ENCODE measurements around the gene C4orf50. TPM values are rescaled to one million over a fixed set of nuclear protein-coding genes. Genes with fewer than 3 reads are reported as not detected.

The C4orf50 gene
- total RNA-seq (2014; rRNA removed; shearing (Covaris generic); ENCODE audit: low replicate concordance): not detected in 2 replicates

DNA sequence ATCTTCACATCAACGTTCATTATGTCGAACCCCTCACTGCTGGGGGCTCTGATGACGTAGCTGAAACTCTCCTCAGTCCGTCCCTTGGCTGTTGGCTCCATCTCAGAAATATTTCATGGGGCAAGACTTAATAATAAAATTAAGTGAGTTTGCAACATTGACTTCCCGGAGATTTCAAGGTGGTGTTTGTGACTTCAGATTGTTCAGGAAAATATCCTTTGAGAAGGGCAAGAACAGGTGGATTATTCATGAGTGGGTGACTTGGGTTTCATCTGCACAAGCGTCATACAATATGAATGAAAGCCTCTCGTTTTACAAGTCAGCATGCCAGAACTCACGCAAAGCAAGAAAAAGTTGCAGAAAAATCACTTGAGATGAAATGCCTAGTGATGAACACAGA lies at the start of gene C4orf50:
Gene C4orf50 (minus strand): TSS at position 101 of the 400 bp plus-strand sequence.
- no peak for DNase-seq
- Histone ChIP-seq H3K4me3 (no peak within 1 kb of the TSS), H3K36me3 (no peaks in the 10 kb centered on the region), H3K9me3 (no peaks in the 10 kb centered on the region), H3K27me3 (no peaks in the 10 kb centered on the region)

DNA sequence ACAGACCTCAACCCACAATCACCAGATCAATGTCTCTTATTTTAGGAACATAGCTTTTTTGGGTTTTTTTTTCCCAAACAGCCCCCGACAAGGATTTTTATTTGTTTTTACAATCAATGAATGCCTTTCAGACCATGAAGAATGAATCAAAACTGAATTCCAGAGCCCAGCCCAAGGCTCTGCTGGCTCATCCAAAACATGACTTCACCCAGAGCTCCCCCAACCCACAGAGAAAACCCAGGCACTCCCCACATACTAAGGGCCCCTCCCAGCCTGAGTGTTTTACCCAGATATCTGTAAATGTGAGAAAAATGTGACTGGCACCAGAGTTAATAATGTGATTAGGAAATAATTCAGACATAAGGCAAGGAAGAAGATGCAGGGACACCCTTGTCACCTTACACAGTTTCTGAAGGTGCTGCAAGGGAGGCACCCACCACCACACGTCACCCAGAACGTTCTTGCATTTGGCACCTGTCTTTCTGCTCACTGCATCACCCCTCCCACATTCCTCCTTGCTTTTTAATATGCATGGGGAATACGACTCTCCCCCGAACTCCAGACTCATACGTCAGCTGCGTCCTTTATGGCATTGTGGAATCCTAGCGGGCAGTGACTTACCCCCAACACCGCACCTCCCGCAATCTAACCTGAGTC lies 47.8 kb upstream of the C4orf50 start:
- Histone ChIP-seq H3K36me3 (no peaks in the 10 kb centered on the region), H3K27me3 (no peaks in the 10 kb centered on the region), H3K4me3 (no peak overlapping the region), H3K9me3 (no peaks in the 10 kb centered on the region)
- DNase-seq: no peak

DNA sequence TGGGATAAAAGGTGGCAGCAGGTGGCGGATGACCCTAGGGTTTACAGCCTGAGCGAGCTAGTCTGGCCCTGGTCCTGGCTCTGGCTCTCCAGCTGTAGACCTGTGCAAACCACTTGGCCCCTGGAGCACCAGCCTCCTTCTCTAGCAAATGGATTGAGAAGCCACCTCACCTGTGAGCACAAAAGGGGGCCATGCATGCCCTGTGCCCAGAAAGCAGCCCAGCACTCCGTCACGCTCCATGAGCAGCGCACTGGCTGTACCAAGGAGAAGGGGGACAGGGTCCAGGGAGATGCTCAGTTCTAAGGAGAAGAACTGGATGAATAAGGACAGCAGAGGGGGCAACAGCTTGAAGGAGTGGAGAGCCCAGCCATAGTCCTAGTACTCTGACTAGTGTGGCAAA lies 46.9 kb upstream of the C4orf50 start:
- no peaks in the 10 kb centered on the region for H3K9me3 ChIP-seq
- DNase-seq: no peak
- H3K27me3 ChIP-seq: no peaks in the 10 kb centered on the region
- H3K36me3 ChIP-seq: no peaks in the 10 kb centered on the region
- no peak overlapping the region for H3K4me3 ChIP-seq

DNA sequence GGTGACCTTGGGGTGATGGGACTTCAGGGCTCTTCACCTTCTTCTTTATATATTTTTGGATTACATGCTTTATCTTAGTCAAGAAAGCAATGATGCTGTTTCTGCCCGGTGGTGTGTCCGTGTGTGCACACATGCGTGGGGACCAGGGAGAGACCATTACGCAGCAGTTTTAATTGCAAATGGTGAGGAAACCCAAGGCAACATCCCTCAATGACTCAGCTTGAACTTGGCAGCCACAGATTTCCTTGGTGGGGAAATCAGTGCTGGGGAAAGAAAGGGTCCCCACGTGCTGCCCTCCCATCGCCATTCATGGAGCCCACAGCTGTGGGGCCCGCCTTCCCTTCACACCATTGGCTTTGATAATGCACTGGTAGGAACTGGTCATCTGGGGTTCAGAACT lies 46.2 kb upstream of the C4orf50 start:
- no peaks in the 10 kb centered on the region for H3K9me3 ChIP-seq
- no peaks in the 10 kb centered on the region for H3K27me3 ChIP-seq
- no peak overlapping the region for H3K4me3 ChIP-seq
- H3K36me3 ChIP-seq: no peaks in the 10 kb centered on the region
- DNase-seq: no peak

DNA sequence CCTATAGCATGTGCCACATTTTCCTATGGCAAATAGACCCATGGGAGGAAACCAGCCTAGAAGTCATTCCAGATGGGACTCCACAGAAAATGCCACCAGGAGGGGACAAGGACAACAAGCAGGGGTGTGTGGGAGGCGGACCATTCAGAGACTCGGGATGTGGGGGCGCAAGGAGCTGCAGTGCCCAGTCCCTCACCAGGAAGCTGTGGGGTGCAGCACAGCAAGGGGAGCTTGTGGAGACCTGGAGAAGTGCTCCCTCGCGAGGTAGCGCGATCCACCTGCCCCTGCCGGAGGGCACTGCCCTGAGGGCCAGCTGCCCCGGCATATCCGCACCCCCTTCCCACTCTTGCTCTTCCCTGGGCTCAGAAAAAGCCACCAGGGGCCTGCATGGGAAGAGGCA lies 45.5 kb upstream of the C4orf50 start:
- Histone ChIP-seq H3K36me3 (no peaks in the 10 kb centered on the region), H3K9me3 (no peaks in the 10 kb centered on the region), H3K4me3 (no peak overlapping the region), H3K27me3 (no peaks in the 10 kb centered on the region)
- DNase-seq: no peak

DNA sequence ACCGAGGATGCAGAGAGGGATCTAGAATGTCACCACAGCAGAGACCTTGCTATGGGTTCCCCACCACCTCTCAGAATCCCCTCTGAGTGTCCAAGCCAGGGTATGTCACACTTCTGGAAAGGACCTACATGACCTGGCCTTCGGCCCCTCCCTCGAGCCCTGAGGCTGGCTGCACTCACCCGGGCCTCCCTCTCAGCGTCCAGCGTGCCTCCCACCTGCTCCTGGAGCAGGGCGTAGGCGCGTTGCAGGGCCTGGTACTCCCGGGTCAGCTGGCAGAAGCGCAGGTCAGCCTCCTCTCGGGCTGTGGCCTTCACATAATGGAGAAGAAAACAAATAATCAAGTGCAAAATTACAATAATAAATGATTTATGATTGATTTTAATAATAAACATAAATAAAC lies 43.9 kb upstream of the C4orf50 start:
- Histone ChIP-seq H3K36me3 (no peaks in the 10 kb centered on the region), H3K4me3 (no peak overlapping the region), H3K9me3 (no peaks in the 10 kb centered on the region), H3K27me3 (no peaks in the 10 kb centered on the region)
- no peak for DNase-seq

DNA sequence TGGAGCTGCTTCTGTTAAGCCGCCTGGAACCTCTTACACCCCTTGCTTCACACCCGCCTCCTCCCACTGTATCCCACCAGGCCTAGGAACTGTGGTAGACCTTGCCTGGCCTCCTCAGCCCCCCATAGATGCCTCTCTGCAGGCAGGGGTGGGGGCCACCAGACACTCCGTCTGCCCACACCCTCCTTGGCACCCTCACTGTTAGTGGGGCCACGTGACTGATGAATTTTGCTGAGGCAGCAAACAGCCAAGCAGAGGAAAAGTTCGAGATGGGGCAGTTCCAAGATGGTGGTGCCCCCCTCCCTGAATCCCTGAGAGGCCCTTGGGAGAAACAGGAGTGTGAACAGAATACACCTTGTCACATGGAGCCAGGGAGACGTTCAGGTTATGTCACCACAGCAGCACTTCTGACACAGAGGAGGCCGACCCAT lies 41.2 kb upstream of the C4orf50 start:
- Histone ChIP-seq H3K27me3 (no peaks in the 10 kb centered on the region), H3K36me3 (no peaks in the 10 kb centered on the region), H3K9me3 (no peaks in the 10 kb centered on the region), H3K4me3 (no peak overlapping the region)
- DNase-seq: no peak

DNA sequence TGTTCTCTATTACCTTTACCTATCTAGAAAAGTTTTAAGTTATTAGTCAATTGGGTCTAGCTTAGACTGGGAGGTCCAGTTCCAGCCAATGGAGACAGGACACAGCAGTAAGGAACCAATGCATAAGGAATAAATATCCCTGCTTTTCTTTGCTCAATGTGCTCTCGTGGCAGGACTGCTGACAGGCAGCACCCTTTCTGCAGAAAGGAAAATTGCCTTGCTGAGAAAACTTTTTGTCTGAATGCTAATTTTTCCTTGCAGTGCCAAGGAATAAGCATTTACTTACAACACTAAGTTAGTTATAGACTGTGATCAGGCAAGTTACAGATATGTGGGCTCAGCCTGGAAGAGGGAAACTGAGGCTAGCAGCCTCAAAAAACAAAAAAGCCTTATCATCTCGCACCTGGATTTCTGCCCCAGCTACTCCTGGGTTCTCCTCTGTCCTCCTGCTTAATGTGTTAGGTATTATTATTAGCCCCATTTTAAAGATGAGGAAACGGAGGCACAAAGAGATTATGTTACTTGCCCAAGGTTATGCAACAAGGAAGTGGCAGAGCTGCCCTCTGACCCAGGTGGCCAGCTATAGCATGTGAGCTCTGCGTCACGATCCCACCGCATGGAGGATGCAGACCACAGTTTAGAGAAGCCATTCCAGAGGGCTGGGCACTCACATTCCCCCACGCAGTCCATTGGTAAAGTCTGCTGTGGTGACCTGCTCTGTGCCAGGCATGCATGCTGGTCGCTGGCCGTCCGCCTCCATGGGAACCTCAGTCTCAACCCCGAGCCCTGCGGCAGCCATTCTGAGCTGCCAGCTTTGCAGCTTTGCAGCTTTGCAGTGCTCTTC lies 40.5 kb upstream of the C4orf50 start:
- H3K4me3 ChIP-seq: no peak overlapping the region
- H3K9me3 ChIP-seq: no peaks in the 10 kb centered on the region
- no peak for DNase-seq
- H3K36me3 ChIP-seq: no peaks in the 10 kb centered on the region
- H3K27me3 ChIP-seq: no peaks in the 10 kb centered on the region

DNA sequence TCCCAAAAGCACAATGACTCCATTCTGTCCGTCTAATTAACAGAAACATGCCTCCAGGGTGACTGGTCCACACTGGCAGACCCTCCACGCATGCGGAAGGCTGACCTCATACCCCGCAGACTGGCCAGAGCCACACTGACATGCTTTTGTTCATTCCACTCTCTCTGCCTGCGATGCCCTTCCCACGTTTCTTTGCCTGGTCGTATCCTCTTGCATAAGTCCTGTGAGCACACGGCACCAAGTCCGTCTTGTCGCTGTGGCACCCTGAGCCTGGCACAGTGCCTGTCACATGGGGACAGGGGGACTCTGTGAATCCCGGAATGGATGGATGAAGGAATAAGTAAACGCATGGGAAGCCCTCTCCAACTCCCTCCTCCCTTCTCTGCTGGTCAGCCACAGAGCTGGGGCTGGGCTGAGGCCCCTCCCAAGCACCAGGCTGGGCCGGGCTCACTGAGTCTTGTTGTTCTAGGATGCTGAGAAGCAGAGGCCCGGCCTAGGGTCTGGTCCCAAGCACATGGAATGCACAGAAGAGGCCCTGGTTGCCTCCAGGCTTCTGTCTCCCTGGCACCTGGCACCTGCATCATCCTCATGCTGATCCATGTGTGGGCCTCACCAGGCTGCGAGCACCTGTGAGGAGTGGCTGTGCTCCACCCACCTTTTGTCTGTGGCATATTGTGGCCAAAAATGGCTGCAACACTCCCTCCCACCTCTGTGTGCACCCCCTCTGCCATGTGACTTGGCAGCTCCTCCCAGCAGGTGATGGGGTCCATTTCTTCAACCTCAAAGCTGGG lies 38.9 kb upstream of the C4orf50 start:
- Histone ChIP-seq H3K36me3 (no peaks in the 10 kb centered on the region), H3K4me3 (no peak overlapping the region), H3K9me3 (no peaks in the 10 kb centered on the region), H3K27me3 (no peaks in the 10 kb centered on the region)
- no peak for DNase-seq

DNA sequence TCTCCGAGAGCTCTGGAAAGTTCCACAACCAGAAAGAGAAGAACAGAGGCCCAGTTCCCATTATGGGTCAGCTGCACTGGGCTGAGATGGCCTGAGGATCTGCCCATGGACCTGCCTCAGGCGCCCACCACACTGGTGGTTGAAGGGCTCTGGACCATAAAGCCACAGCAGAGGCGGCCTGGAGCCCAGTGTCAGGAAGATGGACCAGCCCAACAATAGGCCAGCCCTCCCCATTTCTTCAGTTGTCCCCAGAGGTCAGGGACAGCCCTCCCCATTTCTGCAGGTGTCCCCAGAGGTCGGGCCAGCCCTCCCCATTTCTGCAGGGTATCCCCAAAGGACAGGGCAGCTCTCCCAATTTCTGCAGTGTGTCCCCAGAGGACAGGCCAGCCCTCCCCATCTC lies 37.2 kb upstream of the C4orf50 start:
- no peak overlapping the region for H3K4me3 ChIP-seq
- no peaks in the 10 kb centered on the region for H3K36me3 ChIP-seq
- no peaks in the 10 kb centered on the region for H3K27me3 ChIP-seq
- no peak for DNase-seq
- H3K9me3 ChIP-seq: no peaks in the 10 kb centered on the region

DNA sequence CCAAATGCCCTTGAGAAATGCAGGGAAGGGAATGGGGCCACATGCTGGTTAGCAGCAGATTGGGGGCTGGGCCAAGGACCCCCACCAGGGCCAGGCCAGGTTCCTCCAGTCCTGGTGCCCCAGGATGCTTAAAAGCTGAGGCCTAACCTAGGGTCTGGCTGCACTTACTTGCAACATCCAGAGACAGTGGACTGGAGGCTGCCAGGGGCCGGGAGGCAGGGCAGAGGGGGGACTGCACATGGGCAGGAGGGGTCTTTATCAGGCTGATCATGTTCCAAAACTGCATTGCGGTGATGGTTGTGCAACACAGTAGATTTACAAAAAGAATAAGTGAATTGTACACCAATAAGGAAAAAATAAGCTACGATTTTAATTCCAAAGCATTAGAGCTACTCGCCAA lies 36.8 kb upstream of the C4orf50 start:
- no peak overlapping the region for H3K4me3 ChIP-seq
- no peaks in the 10 kb centered on the region for H3K9me3 ChIP-seq
- H3K36me3 ChIP-seq: no peaks in the 10 kb centered on the region
- no peaks in the 10 kb centered on the region for H3K27me3 ChIP-seq
- DNase-seq: no peak

DNA sequence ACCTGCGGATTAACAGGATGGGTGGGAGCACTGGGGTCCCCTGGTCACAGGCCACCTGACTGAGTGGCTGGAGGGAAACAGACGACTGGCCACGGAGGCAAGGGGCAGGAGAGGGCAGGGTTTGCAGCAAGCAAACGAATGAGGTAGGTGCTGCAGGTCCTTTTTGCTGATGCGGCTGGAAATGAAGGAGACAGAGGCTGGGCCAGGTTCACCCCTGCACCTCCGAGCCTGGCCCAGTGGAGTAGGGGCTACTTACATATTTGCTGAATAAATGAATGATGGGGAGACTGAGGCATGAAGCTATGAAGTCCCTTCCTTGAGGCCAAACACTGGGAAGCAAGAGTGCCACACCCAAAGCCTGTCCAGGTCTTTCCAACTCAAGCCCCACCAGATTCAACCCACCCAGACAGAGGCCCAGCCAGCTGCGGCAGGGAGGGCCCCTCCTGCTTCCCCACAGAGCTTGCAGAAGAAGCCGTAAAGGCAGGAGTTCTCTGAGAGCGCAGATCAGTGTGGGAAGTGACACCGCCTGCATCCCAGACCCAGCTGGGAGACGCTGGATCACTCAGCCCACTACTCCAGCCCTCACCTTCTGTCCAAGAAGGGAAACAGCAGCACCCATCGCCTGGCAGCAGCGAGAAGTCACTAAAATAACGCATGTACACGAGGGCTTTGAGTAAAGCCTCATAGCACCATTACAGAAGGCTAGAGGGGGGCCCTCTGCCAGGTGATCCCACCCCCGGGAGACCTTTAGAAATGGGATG lies 36.1 kb upstream of the C4orf50 start:
- Histone ChIP-seq H3K4me3 (no peak overlapping the region), H3K9me3 (no peaks in the 10 kb centered on the region), H3K27me3 (no peaks in the 10 kb centered on the region), H3K36me3 (no peaks in the 10 kb centered on the region)
- no peak for DNase-seq

DNA sequence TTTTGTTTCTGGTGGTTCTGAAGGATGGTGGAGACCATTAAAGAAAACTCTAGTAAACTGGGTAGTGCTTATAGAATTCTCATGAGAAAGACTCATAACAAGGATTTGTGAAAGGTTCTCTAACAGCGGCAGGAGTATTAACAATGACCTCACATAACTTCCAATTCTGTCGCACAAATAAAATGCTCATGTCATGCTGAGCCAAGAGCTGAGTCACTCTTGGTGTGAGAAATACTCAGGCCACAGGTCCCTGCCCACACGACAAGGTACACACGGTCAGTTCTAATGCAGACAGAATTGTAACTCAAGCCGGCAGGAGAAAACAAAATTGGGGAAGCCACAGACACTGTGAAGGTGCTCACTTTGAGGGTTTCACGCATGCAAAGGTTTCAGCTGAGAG lies 34.4 kb upstream of the C4orf50 start:
- no peaks in the 10 kb centered on the region for H3K27me3 ChIP-seq
- no peak for DNase-seq
- H3K9me3 ChIP-seq: no peaks in the 10 kb centered on the region
- no peaks in the 10 kb centered on the region for H3K36me3 ChIP-seq
- no peak overlapping the region for H3K4me3 ChIP-seq

DNA sequence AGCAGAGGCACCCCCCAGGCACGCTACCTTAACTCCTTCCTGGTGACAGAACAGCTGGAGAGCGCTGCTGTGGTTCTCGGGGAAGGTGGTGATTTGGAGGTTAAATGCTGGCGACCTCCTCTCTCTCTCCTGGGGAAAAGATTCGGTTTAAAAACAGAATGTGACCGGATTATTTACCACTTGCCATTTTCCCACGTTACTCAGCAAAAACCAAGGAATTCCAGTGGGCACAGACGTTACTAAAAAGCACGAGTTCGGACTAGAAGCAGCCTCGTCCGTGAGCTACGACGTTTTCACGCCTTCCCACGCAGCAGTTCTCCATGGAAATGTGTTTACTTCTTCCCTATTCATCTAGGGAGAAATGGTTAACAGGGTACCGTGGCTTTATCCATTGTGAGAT lies 32.3 kb upstream of the C4orf50 start:
- H3K27me3 ChIP-seq: no peaks in the 10 kb centered on the region
- DNase-seq: no peak
- no peak overlapping the region for H3K4me3 ChIP-seq
- H3K36me3 ChIP-seq: no peaks in the 10 kb centered on the region
- H3K9me3 ChIP-seq: no peaks in the 10 kb centered on the region

DNA sequence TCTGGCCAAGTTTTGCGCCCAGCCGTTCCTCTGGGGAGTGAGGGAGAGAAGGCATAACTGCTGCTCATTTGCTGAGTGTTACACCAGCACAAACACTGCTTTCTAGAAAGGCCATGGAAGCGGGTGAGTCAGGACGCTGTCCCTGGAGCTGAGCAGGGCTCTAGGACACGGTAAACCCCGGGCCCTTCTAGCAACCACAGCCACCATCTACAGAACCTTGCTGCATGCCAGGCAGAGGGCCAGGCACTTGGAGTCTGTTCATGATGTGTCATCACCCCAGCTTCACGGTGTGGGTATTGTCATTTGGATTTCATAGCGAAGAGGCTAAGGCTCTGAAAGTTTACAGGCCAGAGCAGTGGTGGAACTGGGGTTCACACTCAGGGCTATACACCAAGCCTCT lies 31.8 kb upstream of the C4orf50 start:
- no peaks in the 10 kb centered on the region for H3K36me3 ChIP-seq
- H3K9me3 ChIP-seq: no peaks in the 10 kb centered on the region
- H3K4me3 ChIP-seq: no peak overlapping the region
- peak; percentile 46 for DNase-seq
- H3K27me3 ChIP-seq: no peaks in the 10 kb centered on the region

DNA sequence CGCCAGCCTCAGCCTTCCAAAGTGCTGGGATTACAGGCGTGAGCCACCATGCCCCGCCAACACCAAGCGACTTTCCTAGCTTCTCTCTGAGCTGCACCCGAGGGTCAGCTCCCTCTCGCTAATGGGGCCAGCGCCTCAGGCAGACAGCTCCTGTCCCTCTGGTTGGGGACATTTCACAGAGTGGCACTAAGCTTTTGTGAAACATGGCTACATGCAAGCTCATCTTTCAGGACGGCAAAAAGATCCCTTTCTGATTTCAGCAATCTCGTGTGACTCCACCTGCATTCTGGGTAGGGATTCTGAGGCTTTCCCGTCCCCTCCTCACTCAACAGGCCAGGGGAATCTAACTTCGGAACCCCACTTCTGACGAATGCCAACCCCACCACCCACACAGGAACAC lies 31.0 kb upstream of the C4orf50 start:
- Histone ChIP-seq H3K4me3 (no peak overlapping the region), H3K9me3 (no peaks in the 10 kb centered on the region), H3K27me3 (no peaks in the 10 kb centered on the region), H3K36me3 (no peaks in the 10 kb centered on the region)
- no peak for DNase-seq

DNA sequence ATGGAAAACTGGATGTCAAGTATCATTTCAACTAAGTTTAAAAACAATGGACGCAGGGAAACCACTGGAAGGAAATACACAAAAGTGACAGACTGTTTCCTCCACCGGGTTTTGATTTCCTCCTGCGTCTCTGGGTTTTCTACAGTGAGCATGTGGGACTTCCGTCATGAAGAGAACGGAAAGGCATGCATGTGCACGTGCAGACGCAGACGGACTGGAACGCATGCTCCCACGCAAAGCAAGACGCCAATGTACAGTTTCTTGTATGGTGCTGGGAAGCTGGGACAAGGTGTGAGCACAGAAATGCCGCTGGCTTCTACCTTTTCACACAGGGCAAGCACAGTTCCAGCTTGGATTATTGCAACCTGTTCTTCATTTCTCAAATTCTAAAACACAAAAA lies 30.3 kb upstream of the C4orf50 start:
- H3K4me3 ChIP-seq: no peak overlapping the region
- no peak for DNase-seq
- no peaks in the 10 kb centered on the region for H3K9me3 ChIP-seq
- H3K27me3 ChIP-seq: no peaks in the 10 kb centered on the region
- no peaks in the 10 kb centered on the region for H3K36me3 ChIP-seq
